Endothelial cell of umbilical vein (primary cell): ENCODE results near the gene PIGQ. TPM values are rescaled to one million over a fixed set of nuclear protein-coding genes. Genes with fewer than 3 reads are reported as not detected.

Source experiments
- BruUV-seq: library from RNA; stranded (reverse); fragments of 400-500 nt; replicated peaks from 2 replicates; lab custom pipeline; 2021; lab: Mats Ljungman, UMichigan
- CTCF ChIA-PET: fragments of 300-600, 350-600 bp; sonication (Branson Sonifier 250); formaldehyde crosslinking; loops from one replicate; lab custom pipeline; 2021; ENCODE audit warnings: antibody characterized with exemption, inconsistent platforms; lab: Charles Lee
- POLR2A ChIA-PET: fragments of 300-600, 350-600 bp; sonication (Branson Sonifier 250); formaldehyde crosslinking; loops from one replicate; lab custom pipeline; 2021; ENCODE audit warnings: antibody characterized with exemption, inconsistent platforms; lab: Charles Lee
- DNase-seq: peaks from one replicate; pipeline ENCODE4 v3.0.0-alpha.2; 2011; ENCODE audit warnings: low read depth, low spot score
- FAIRE-seq: peaks from 2 replicates; lab custom pipeline; 2011; peaks lifted over from hg19 to GRCh38; lab: Jason Lieb, UNC
- H2AFZ ChIP-seq: 2 replicates; pipeline ENCODE4 v1.6.0; 2012; ENCODE audit warnings: low read depth, low read length, control low read depth, inconsistent platforms
- H3K27ac ChIP-seq: 2 replicates; pipeline ENCODE4 v1.5.1; 2011; ENCODE audit warnings: low read depth, mild to moderate bottlenecking, control low read depth, low read length, moderate library complexity; ENCODE audit not compliant: insufficient read depth
- H3K27me3 ChIP-seq, 2 experiments: 2 replicates each; pipeline versions ENCODE4 v1.6.0 to v1.6.1; 2011; ENCODE audit warnings: low read length in 2 of 2, mixed read lengths in 1 of 2; ENCODE audit not compliant: control insufficient read depth in 2 of 2, insufficient read depth in 2 of 2
- H3K36me3 ChIP-seq, 2 experiments: 2 replicates in 1 of 2; 3 replicates in 1 of 2; pipeline ENCODE4 v1.5.1; 2011; ENCODE audit warnings: low read length in 2 of 2, mild to moderate bottlenecking in 1 of 2, moderate library complexity in 1 of 2; ENCODE audit not compliant: control insufficient read depth in 2 of 2, insufficient read depth in 2 of 2; ENCODE audit errors: extremely low read depth in 1 of 2
- H3K4me1 ChIP-seq: 3 replicates; pipeline ENCODE4 v1.5.1; 2011; ENCODE audit warnings: mild to moderate bottlenecking, low read length; ENCODE audit not compliant: control insufficient read depth, insufficient read depth; ENCODE audit errors: extremely low read depth
- H3K4me2 ChIP-seq: 2 replicates; pipeline ENCODE4 v1.6.1; 2011; ENCODE audit warnings: low read length, control low read depth, mixed read lengths; ENCODE audit not compliant: insufficient read depth
- H3K4me3 ChIP-seq, 3 experiments: fragments of 200-600 bp in 1 of 3; sonication (generic), shearing (Covaris generic) in 1 of 3; replicated peaks in 1 of 3; 2 replicates each; pipeline ENCODE4 v1.5.1; 2011 to 2016; ENCODE audit warnings: control low read depth in 3 of 3, low read length in 3 of 3, mild to moderate bottlenecking in 2 of 3, inconsistent platforms in 1 of 3, low read depth in 1 of 3, moderate library complexity in 1 of 3; ENCODE audit not compliant: insufficient read depth in 1 of 3
- H3K79me2 ChIP-seq: 2 replicates; pipeline ENCODE4 v1.6.0; 2012; ENCODE audit warnings: low read length, inconsistent platforms; ENCODE audit not compliant: control insufficient read depth, insufficient read depth
- H3K9ac ChIP-seq: replicated peaks from 2 replicates; pipeline ENCODE3; 2011; ENCODE audit warnings: low read length, control low read depth; ENCODE audit not compliant: insufficient read depth; ENCODE audit errors: extremely low read depth
- H3K9me1 ChIP-seq: replicated peaks from 3 replicates; pipeline ENCODE4 v1.6.0; 2011; ENCODE audit warnings: mild to moderate bottlenecking, low read length; ENCODE audit not compliant: control insufficient read depth, insufficient read depth; ENCODE audit errors: extremely low read depth
- H3K9me3 ChIP-seq: replicated peaks from 2 replicates; pipeline ENCODE4 v1.5.1; 2012; ENCODE audit warnings: low read length, inconsistent platforms; ENCODE audit not compliant: control insufficient read depth, insufficient read depth
- H4K20me1 ChIP-seq: replicated peaks from 2 replicates; pipeline ENCODE3; 2011; ENCODE audit warnings: mild to moderate bottlenecking, low read length; ENCODE audit not compliant: control insufficient read depth, insufficient read depth; ENCODE audit errors: extremely low read depth
- EZH2 ChIP-seq: IDR thresholded peaks from 2 replicates; pipeline ENCODE4 v1.6.1; 2012; ENCODE audit warnings: borderline replicate concordance, low read depth, mild to moderate bottlenecking, moderate library complexity, low read length, inconsistent platforms; ENCODE audit not compliant: severe bottlenecking
- GATA2 ChIP-seq: IDR thresholded peaks from 2 replicates; pipeline ENCODE4 v1.7.0; 2011; ENCODE audit warnings: low read depth, mild to moderate bottlenecking, moderate library complexity, mixed read lengths, low read length; ENCODE audit not compliant: insufficient read length, insufficient read depth
- JUN ChIP-seq: IDR thresholded peaks from 2 replicates; pipeline ENCODE4 v1.6.1; 2011; ENCODE audit warnings: borderline replicate concordance, low read depth; ENCODE audit not compliant: insufficient read length, insufficient read depth
- MYC ChIP-seq: IDR thresholded peaks from one replicate; pipeline ENCODE4 v1.6.1; 2011; ENCODE audit warnings: mild to moderate bottlenecking, low read depth, low read length
- POLR2AphosphoS5 ChIP-seq: IDR thresholded peaks from 2 replicates; pipeline ENCODE4 v1.6.1; 2012; ENCODE audit warnings: low read depth, mild to moderate bottlenecking, control low read depth, low read length, moderate library complexity; ENCODE audit not compliant: insufficient read depth
- dilution Hi-C: fragments of 300-500 bp; cut with MboI; formaldehyde crosslinking; loops from one replicate; pipeline ENCODE4 v1.15.0; 2019; ENCODE audit warnings: low sequenced_read_pairs; ENCODE audit not compliant: extremely low pct_ligation_motif_present
- intact Hi-C: fragments of 100-400 bp; cut with micrococcal nuclease; formaldehyde crosslinking; loops from one replicate; pipeline ENCODE4 v1.10.0; 2022
- polyA plus RNA-seq, 4 experiments: library from polyadenylated mRNA; depleted of rRNA in 3 of 4; stranded (reverse) in 3 of 4; unstranded in 1 of 4; fragments of >200 nt; gene quantifications; 2 replicates each; pipeline versions ENCODE4 v1.2.1 to v1.2.3, GENCODE V29; 2011 to 2012; ENCODE audit warnings: missing spikeins in 1 of 4
- total RNA-seq: library from RNA; stranded (reverse); gene quantifications from 2 replicates; pipeline ENCODE4 v1.2.3, GENCODE V29; 2021
- TF ChIP-seq, protein P1 (sequence below), 2 donors: IDR thresholded peaks; 1 replicate in 1 of 2; 2 replicates in 1 of 2; pipeline ENCODE4 v1.5.1; 2011; ENCODE audit warnings: low read length in 2 of 2, mild to moderate bottlenecking in 2 of 2, moderate library complexity in 2 of 2, control low read depth in 1 of 2, inconsistent platforms in 1 of 2, low read depth in 1 of 2; ENCODE audit not compliant: insufficient read depth in 1 of 2; ENCODE audit errors: extremely low read depth in 1 of 2

The PIGQ gene
- total and polyA plus RNA-seq, 2 donors (not counting 3 experiments of a cell fraction or from before 2014, with no cell fraction given): 66.9 to 67.7 TPM

DNA sequence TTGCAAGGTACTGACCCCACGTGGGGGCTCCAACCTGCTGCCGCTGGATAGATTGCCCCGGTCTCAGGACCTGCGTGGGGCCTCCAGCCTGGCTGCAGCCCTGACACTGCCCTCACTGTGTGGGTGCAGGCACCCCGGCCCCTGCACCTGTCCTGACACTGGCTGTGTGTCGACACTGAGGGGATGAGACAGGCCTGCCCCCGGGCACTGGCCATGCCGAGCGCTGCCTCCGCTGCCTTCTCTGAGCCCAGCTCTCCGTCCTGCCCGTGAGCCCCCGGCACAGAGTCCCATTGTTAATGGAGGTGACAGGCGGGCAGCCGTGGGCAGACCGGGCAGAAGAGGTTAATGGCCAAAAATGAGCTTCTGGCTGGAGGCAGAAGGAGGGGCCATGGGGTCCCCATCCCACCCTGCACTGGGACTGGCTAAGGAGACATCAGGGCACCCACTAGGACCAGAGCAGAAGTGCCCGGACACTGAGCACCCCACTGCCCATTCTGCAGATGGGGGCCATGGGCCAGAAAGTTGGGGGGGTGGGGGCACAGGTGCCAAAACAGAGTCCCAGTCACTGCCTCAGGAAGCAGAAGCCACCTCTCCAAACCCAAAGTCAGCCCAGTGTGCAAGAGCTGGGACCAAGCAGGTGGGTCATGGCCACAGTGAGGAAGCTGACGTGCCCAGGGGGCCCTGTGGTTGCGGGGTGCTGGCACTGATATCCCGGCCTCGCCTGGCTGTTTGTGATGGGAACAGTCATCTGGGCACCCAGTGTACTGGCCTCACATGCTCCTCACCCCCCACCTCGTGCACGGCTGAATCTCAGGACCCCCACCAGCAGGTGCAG, 12.1 kb upstream of the PIGQ start:
- H3K4me2 ChIP-seq: no peak overlapping the region
- BruUV-seq: no TSS peak
- H3K9me1 ChIP-seq: no peaks in the 10 kb centered on the region
- ChIA-PET POLR2A (no interaction called here), CTCF (no interaction called here)
- peaks cover 14 to 19% of the 10 kb centered on the region in 2 experiments for H3K27me3 ChIP-seq
- H3K36me3 ChIP-seq: peaks cover 0 to 2% of the 10 kb centered on the region in 2 experiments
- no peak overlapping the region for H3K27ac ChIP-seq
- dilution Hi-C loops: no loop called here
- no peaks in the 10 kb centered on the region for H3K79me2 ChIP-seq
- H3K4me3 ChIP-seq: no peak overlapping the region
- DNase-seq (no peak), FAIRE-seq (no peak)
- intact Hi-C loops: no loop called here
- peaks cover 6% of the 10 kb centered on the region for H3K4me1 ChIP-seq
- no peaks in the 10 kb centered on the region for H4K20me1 ChIP-seq
- TF ChIP-seq POLR2AphosphoS5: no peak
- TF ChIP-seq GATA2: no peak
- TF ChIP-seq EZH2: no peak
- TF ChIP-seq, protein P1, sequence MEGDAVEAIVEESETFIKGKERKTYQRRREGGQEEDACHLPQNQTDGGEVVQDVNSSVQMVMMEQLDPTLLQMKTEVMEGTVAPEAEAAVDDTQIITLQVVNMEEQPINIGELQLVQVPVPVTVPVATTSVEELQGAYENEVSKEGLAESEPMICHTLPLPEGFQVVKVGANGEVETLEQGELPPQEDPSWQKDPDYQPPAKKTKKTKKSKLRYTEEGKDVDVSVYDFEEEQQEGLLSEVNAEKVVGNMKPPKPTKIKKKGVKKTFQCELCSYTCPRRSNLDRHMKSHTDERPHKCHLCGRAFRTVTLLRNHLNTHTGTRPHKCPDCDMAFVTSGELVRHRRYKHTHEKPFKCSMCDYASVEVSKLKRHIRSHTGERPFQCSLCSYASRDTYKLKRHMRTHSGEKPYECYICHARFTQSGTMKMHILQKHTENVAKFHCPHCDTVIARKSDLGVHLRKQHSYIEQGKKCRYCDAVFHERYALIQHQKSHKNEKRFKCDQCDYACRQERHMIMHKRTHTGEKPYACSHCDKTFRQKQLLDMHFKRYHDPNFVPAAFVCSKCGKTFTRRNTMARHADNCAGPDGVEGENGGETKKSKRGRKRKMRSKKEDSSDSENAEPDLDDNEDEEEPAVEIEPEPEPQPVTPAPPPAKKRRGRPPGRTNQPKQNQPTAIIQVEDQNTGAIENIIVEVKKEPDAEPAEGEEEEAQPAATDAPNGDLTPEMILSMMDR (IDR thresholded peaks at IDR 0.05; ENCODE audit: extremely low read depth in 1 of 2, insufficient read depth in 1 of 2, low read depth in 1 of 2, low read length in 2 of 2): no peak
- no peak for TF ChIP-seq JUN
- TF ChIP-seq MYC: no peak
- no peak overlapping the region for H3K9ac ChIP-seq
- H3K9me3 ChIP-seq: no peaks in the 10 kb centered on the region
- no peak overlapping the region for H2AFZ ChIP-seq
